HepG2 (cell line): ENCODE measurements around the gene COL25A1. TPM values are rescaled to one million over a fixed set of nuclear protein-coding genes. Genes with fewer than 3 reads are reported as not detected.

Experiments used
- ATAC-seq: fragments of 200-7000 bp; cut with Tn5 transposase; 3 replicates; pipeline ENCODE4 v1.9.1; 2020; ENCODE audit warnings: mild to moderate bottlenecking, moderate library complexity
- BruUV-seq: library from RNA; stranded (reverse); fragments of 400-500 nt; replicated peaks from 2 replicates; lab custom pipeline; 2021; lab: Mats Ljungman, UMichigan
- CTCF ChIA-PET: fragments of 300-600 bp; formaldehyde crosslinking; extraction: SDS; loops from one replicate; lab custom pipeline; 2021; ENCODE audit warnings: low total read pairs, inconsistent platforms, low intra/inter-chr PET ratio; lab: Yijun Ruan, JAX
- POLR2A ChIA-PET: fragments of 350-600 bp; sonication (Branson Sonifier 250); formaldehyde crosslinking; loops from one replicate; lab custom pipeline; 2020; ENCODE audit warnings: antibody characterized with exemption, inconsistent platforms; lab: Yijun Ruan, JAX
- DNase-seq: peaks from one replicate; pipeline ENCODE4 v3.0.0-alpha.2; 2015; ENCODE audit warnings: low spot score
- FAIRE-seq: peaks from 3 replicates; lab custom pipeline; 2011; peaks lifted over from hg19 to GRCh38; lab: Jason Lieb, UNC
- H2AFZ ChIP-seq: one replicate; pipeline ENCODE4 v1.6.1; 2011; ENCODE audit warnings: low read length, inconsistent platforms
- H3K27ac ChIP-seq: fragments of 300-600 bp; 3 replicates; pipeline ENCODE4 v1.8.0; 2011; ENCODE audit warnings: mixed run types, mild to moderate bottlenecking, mixed read lengths, low read length, inconsistent platforms; ENCODE audit not compliant: insufficient read depth; ENCODE audit errors: extremely low read length
- H3K27me3 ChIP-seq, 2 experiments: fragments of 200-600 bp in 1 of 2; 2 replicates in 1 of 2; 3 replicates in 1 of 2; pipeline versions ENCODE4 v1.6.0 to v1.8.0; 2011; ENCODE audit warnings: low read length in 2 of 2, mild to moderate bottlenecking in 2 of 2, moderate library complexity in 2 of 2, inconsistent platforms in 1 of 2; ENCODE audit not compliant: insufficient read depth in 2 of 2, control insufficient read depth in 1 of 2
- H3K36me3 ChIP-seq, 2 experiments: fragments of 200-600 bp in 1 of 2; replicated peaks in 1 of 2; 2 replicates in 1 of 2; 3 replicates in 1 of 2; pipeline versions ENCODE4 v1.5.1 to v1.8.0; 2011; ENCODE audit warnings: low read length in 2 of 2, inconsistent platforms in 1 of 2; ENCODE audit not compliant: insufficient read depth in 2 of 2, control insufficient read depth in 1 of 2
- H3K4me1 ChIP-seq: 2 replicates; pipeline ENCODE4 v1.5.1; 2012; ENCODE audit warnings: low read length, inconsistent platforms; ENCODE audit not compliant: insufficient read depth
- H3K4me2 ChIP-seq: 2 replicates; pipeline ENCODE4 v1.6.0; 2011; ENCODE audit warnings: low read depth, low read length, inconsistent platforms
- H3K4me3 ChIP-seq, 3 experiments: fragments of 200-600 bp in 1 of 3; sonication (generic), shearing (Covaris generic) in 1 of 3; replicated peaks in 1 of 3; 2 replicates each; pipeline ENCODE4 v1.5.1; 2011 to 2016; ENCODE audit warnings: low read length in 3 of 3, inconsistent platforms in 2 of 3, low read depth in 2 of 3, mild to moderate bottlenecking in 2 of 3, control low read depth in 1 of 3, mixed read lengths in 1 of 3; ENCODE audit not compliant: insufficient read depth in 1 of 3
- H3K79me2 ChIP-seq: one replicate; pipeline ENCODE4 v1.6.1; 2011; ENCODE audit warnings: low read length, inconsistent platforms; ENCODE audit not compliant: insufficient read depth
- H3K9ac ChIP-seq: 2 replicates; pipeline ENCODE4 v1.6.0; 2011; ENCODE audit warnings: mild to moderate bottlenecking, low read depth, low read length, inconsistent platforms; ENCODE audit not compliant: insufficient read depth
- H3K9me3 ChIP-seq: 2 replicates; pipeline ENCODE4 v1.5.1; 2012; ENCODE audit warnings: mild to moderate bottlenecking, low read length
- H4K20me1 ChIP-seq: 2 replicates; pipeline ENCODE4 v1.6.0; 2011; ENCODE audit warnings: inconsistent platforms, mild to moderate bottlenecking, low read length, moderate library complexity; ENCODE audit not compliant: insufficient read depth
- BRD4 ChIP-seq: sonication (generic); formaldehyde crosslinking; IDR thresholded peaks from 2 replicates; pipeline ENCODE4 v1.4.0; 2020; ENCODE audit warnings: missing genetic modification reagents
- CHCHD3 ChIP-seq: sonication (generic); formaldehyde crosslinking; IDR thresholded peaks from 2 replicates; pipeline ENCODE4 v1.8.0; 2022; ENCODE audit warnings: mild to moderate bottlenecking, missing genetic modification reagents, moderate library complexity
- ELK4 ChIP-seq: sonication (generic); formaldehyde crosslinking; IDR thresholded peaks from 2 replicates; pipeline ENCODE4 v1.9.0; 2021; ENCODE audit warnings: missing genetic modification reagents, borderline replicate concordance
- FOXA1 ChIP-seq, 2 experiments: fragments of 450-650 bp in 1 of 2; sonication (generic) in 1 of 2; formaldehyde crosslinking in 1 of 2; IDR thresholded peaks; 2 replicates each; pipeline versions ENCODE4 v1.4.0 to v1.6.1; 2016 to 2020; ENCODE audit warnings: missing genetic modification reagents in 1 of 2
- HNRNPLL ChIP-seq: fragments of 200-400 bp; formaldehyde crosslinking; IDR thresholded peaks from 2 replicates; pipeline ENCODE4 v1.6.1; 2017; ENCODE audit warnings: mild to moderate bottlenecking, low read depth, low read length; ENCODE audit not compliant: poor library complexity, severe bottlenecking
- JUND ChIP-seq: sonication (generic); formaldehyde crosslinking; IDR thresholded peaks from 2 replicates; pipeline ENCODE4 v1.8.0; 2022; ENCODE audit warnings: mild to moderate bottlenecking, missing genetic modification reagents
- KLF11 ChIP-seq: IDR thresholded peaks from 2 replicates; pipeline ENCODE4 v1.6.1; 2016; ENCODE audit warnings: missing compliant biosample characterization
- MAFF ChIP-seq: IDR thresholded peaks from 2 replicates; pipeline ENCODE4 v1.6.1; 2011; ENCODE audit warnings: low read depth, low read length, improper control_type of control experiment
- MAFK ChIP-seq, 2 experiments: IDR thresholded peaks in 1 of 2; conservative IDR thresholded peaks in 1 of 2; 2 replicates each; pipeline ENCODE4 v1.6.1; 2011; ENCODE audit warnings: improper control_type of control experiment in 2 of 2, low read length in 2 of 2
- MED13 ChIP-seq: sonication (generic); formaldehyde crosslinking; IDR thresholded peaks from 2 replicates; pipeline ENCODE4 v1.5.0; 2020; ENCODE audit warnings: missing genetic modification reagents
- REL ChIP-seq: sonication (generic); formaldehyde crosslinking; conservative IDR thresholded peaks from 2 replicates; pipeline ENCODE4 v1.8.0; 2022; ENCODE audit warnings: mild to moderate bottlenecking, missing genetic modification reagents, moderate library complexity
- SPEN ChIP-seq: sonication (generic); formaldehyde crosslinking; IDR thresholded peaks from 2 replicates; pipeline ENCODE4 v1.5.1; 2020; ENCODE audit warnings: low read depth, mild to moderate bottlenecking, missing genetic modification reagents
- ZNF574 ChIP-seq: sonication (generic); formaldehyde crosslinking; IDR thresholded peaks from 2 replicates; pipeline ENCODE4 v1.4.0; 2020; ENCODE audit warnings: missing genetic modification reagents
- ZNF883 ChIP-seq: sonication (generic); formaldehyde crosslinking; IDR thresholded peaks from 2 replicates; pipeline ENCODE4 v1.5.1; 2020; ENCODE audit warnings: mild to moderate bottlenecking, missing genetic modification reagents; ENCODE audit errors: not compliant biosample characterization
- WGBS: methylation state at CpG from one replicate; pipeline ENCODE4 v1.1.6; 2017; ENCODE audit warnings: low lambda C conversion rate; 5-methylcytosine and 5-hydroxymethylcytosine counted together
- in situ Hi-C: cut with HindIII; loops from 2 replicates; pipeline ENCODE4 v1.10.0; 2017; ENCODE audit warnings: low pct_unique_long_range_greater_than_20kb; ENCODE audit not compliant: extremely low pct_ligation_motif_present
- intact Hi-C: fragments of 100-400 bp; cut with micrococcal nuclease; formaldehyde crosslinking; loops from one replicate; pipeline ENCODE4 v1.10.0; 2022; ENCODE audit not compliant: unreplicated experiment
- polyA plus RNA-seq, 8 experiments: library from polyadenylated mRNA; depleted of rRNA in 3 of 8; stranded (reverse) in 7 of 8; unstranded in 1 of 8; fragments of >200 nt; fragmentation: Illumina TruSeq in 4 of 8; extraction: Trizol in 4 of 8; gene quantifications; 2 replicates each; pipeline versions ENCODE4 v1.2.1 to v1.2.3, GENCODE V29; 2011 to 2016; ENCODE audit warnings: low read depth in 4 of 8, missing spikeins in 1 of 8, mixed read lengths in 1 of 8; ENCODE audit not compliant: insufficient read depth in 1 of 8
- total RNA-seq, 5 experiments: library from RNA; depleted of rRNA; stranded (reverse); fragments of >200 nt; fragmentation: Illumina TruSeq; extraction: Trizol; gene quantifications; 2 replicates each; pipeline ENCODE4 v1.2.3, GENCODE V29; 2016; ENCODE audit warnings: low read depth in 1 of 5
- TF ChIP-seq, protein P1 (sequence below): conservative IDR thresholded peaks from 2 replicates; pipeline ENCODE4 v1.6.1; 2018; ENCODE audit warnings: missing genetic modification reagents

The COL25A1 gene
- total and polyA plus RNA-seq, 2 of the 13 experiments (the other 11 are each of a cell fraction or from before 2014, with no cell fraction given), result not detected

DNA sequence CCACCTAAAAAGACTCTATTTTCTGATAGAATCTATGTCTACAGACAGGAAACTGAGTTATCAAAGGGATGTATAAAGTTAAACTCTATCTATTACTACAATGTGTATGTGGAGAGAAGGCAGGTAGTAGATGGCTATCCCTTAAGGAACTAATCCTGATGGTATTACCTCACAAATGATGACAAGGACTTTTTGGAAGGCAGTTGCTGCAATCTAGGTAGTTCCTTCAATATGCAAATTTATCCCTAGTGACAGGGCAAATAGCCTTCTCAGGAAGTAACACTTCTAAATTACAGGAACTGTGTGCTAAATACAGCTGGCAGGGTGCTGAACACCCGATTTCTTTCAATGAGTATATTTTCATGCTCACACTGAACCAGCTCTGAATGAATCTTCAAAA lies 177.4 kb downstream of the COL25A1 start:
- TF ChIP-seq, protein P1, sequence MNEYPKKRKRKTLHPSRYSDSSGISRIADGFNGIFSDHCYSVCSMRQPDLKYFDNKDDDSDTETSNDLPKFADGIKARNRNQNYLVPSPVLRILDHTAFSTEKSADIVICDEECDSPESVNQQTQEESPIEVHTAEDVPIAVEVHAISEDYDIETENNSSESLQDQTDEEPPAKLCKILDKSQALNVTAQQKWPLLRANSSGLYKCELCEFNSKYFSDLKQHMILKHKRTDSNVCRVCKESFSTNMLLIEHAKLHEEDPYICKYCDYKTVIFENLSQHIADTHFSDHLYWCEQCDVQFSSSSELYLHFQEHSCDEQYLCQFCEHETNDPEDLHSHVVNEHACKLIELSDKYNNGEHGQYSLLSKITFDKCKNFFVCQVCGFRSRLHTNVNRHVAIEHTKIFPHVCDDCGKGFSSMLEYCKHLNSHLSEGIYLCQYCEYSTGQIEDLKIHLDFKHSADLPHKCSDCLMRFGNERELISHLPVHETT, result no peak
- TF ChIP-seq MAFK (conservative IDR thresholded peaks at IDR 0.05 in 1 of 2, IDR thresholded peaks at IDR 0.05 in 1 of 2; ENCODE audit: low read length in 2 of 2), result peak in 1 of 2 experiments; percentile 34; a peak in 2 of 4 replicates
- no peak for TF ChIP-seq ZNF574 (CRISPR knock-in tag)
- intact Hi-C loops, result no loop called here
- Histone ChIP-seq H3K27ac (no peak overlapping the region), H3K79me2 (no peaks in the 10 kb centered on the region), H3K9me3 (no peaks in the 10 kb centered on the region), H4K20me1 (no peaks in the 10 kb centered on the region), H3K4me2 (no peak overlapping the region), H3K4me3 (no peak overlapping the region), H3K9ac (no peak overlapping the region), H3K36me3 (no peaks in the 10 kb centered on the region), H2AFZ (no peak overlapping the region), H3K27me3 (no peaks in the 10 kb centered on the region), H3K4me1 (no peaks in the 10 kb centered on the region)
- ChIA-PET CTCF (no interaction called here), POLR2A (no interaction called here)
- 0% methylated on average over 1 of the region's 1 CpG for WGBS
- in situ Hi-C loops, result no loop called here
- DNase-seq, result no peak
- no peak for FAIRE-seq
- BruUV-seq, result no TSS peak
- ATAC-seq, result no peak

DNA sequence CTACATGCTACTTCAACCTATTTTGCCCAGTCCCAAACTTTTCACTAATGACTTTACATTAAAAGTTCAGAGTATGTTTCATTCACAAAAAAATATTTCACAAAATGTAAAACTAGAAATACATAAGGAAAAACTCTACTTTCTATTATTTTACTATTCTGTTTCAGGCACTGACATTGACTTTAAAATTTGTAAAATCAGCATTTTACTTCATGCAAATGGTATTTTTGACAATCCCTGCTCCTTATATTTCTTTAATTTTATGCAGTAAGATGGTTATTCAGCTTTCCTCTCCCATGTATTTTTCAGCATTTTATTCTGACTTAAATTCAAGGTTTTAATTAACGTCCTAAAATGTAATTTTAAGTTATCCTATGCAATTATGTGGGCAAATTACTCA lies 178.5 kb downstream of the COL25A1 start:
- no peak overlapping the region for H2AFZ ChIP-seq
- no peak overlapping the region for H3K27ac ChIP-seq
- in situ Hi-C loops (no loop called here), intact Hi-C loops (no loop called here)
- FAIRE-seq (no peak), ATAC-seq (no peak), DNase-seq (no peak)
- WGBS, result 0% methylated on average over 1 of the region's 1 CpG
- BruUV-seq, result no TSS peak
- no peaks in the 10 kb centered on the region for H4K20me1 ChIP-seq
- H3K4me3 ChIP-seq, result no peak overlapping the region
- H3K4me2 ChIP-seq, result no peak overlapping the region
- no peaks in the 10 kb centered on the region for H3K4me1 ChIP-seq
- H3K9ac ChIP-seq, result no peak overlapping the region
- no peaks in the 10 kb centered on the region for H3K79me2 ChIP-seq
- ChIA-PET POLR2A (no interaction called here), CTCF (no interaction called here)
- no peaks in the 10 kb centered on the region for H3K27me3 ChIP-seq
- no peaks in the 10 kb centered on the region for H3K36me3 ChIP-seq
- no peaks in the 10 kb centered on the region for H3K9me3 ChIP-seq
- TF ChIP-seq CHCHD3 (CRISPR knock-in tag), result no peak
- TF ChIP-seq KLF11, result no peak
- no peak for TF ChIP-seq SPEN (CRISPR knock-in tag)
- no peak for TF ChIP-seq ELK4 (CRISPR knock-in tag)
- no peak for TF ChIP-seq HNRNPLL
- no peak for TF ChIP-seq MED13 (CRISPR knock-in tag)
- TF ChIP-seq BRD4, result no peak
- no peak for TF ChIP-seq REL (CRISPR knock-in tag)
- no peak for TF ChIP-seq JUND (CRISPR knock-in tag)
- TF ChIP-seq ZNF883 (CRISPR knock-in tag), result no peak
- TF ChIP-seq FOXA1 (IDR thresholded peaks at IDR 0.05), result no peak
- TF ChIP-seq FOXA1 (CRISPR knock-in tag; IDR thresholded peaks at IDR 0.05), result no peak
- peak; percentile 80 for TF ChIP-seq MAFF
